AG08395 (cell line): ENCODE data around the gene ZNF284.
"Not testable (repeated sequence)": the region's sequence is repeated elsewhere in the genome, so short reads cannot be mapped to it uniquely, and the experiment has no call there.

Source experiments
- DNase-seq: peaks from one replicate; pipeline ENCODE4 v3.0.0; 2012; ENCODE audit warnings: mixed read lengths, low spot score

The ZNF284 gene

GRCh38 chr19:44111910-44112463 is 40.0 kb downstream of the ZNF284 start:
- DNase-seq: peak; percentile 49

- no peak for DNase-seq
Measured at GRCh38 chr19:44112802-44113137, 40.8 kb downstream of the ZNF284 start.

GRCh38 chr19:44113138-44113783 is 41.3 kb downstream of the ZNF284 start, which contains the start of gene ZNF225:
TSS of gene ZNF225 (plus strand) at chr19:44113399. CDS start at chr19:44115828, 2,429 bp downstream.
- DNase-seq: peak; percentile 95

GRCh38 chr19:44113784-44114390 is 41.9 kb downstream of the ZNF284 start:
- peak; percentile 21 for DNase-seq

GRCh38 chr19:44121162-44121561 is 49.2 kb downstream of the ZNF284 start:
- not testable (repeated sequence) for DNase-seq

- no peak for DNase-seq
Measured at GRCh38 chr19:44131955-44132354, 60.0 kb downstream of the ZNF284 start.
